Measurements from ENCODE around the gene LPAR2.
"Not testable (repeated sequence)": the region's sequence is repeated elsewhere in the genome, so short reads cannot be mapped to it uniquely, and the experiment has no call there.

GRCh38 chr19:19665420-19665948, 37.5 kb upstream of the LPAR2 start:
- TF ChIP-seq REST (IDR thresholded peaks at IDR 0.05; ENCODE audit: borderline replicate concordance); EZH2 (IDR thresholded peaks at IDR 0.05; ENCODE audit: borderline replicate concordance, insufficient read depth, low read length, poor library complexity, severe bottlenecking); EP300 (conservative IDR thresholded peaks at IDR 0.05; ENCODE audit: poor library complexity, severe bottlenecking); CTCF (IDR thresholded peaks at IDR 0.05; ENCODE audit: poor library complexity, severe bottlenecking); SMC3 (conservative IDR thresholded peaks at IDR 0.05; ENCODE audit: poor library complexity); RAD21 (conservative IDR thresholded peaks at IDR 0.05); POLR2AphosphoS5 (IDR thresholded peaks at IDR 0.05): not testable (repeated sequence)
